ENCODE results near the gene SKP1.

DNA sequence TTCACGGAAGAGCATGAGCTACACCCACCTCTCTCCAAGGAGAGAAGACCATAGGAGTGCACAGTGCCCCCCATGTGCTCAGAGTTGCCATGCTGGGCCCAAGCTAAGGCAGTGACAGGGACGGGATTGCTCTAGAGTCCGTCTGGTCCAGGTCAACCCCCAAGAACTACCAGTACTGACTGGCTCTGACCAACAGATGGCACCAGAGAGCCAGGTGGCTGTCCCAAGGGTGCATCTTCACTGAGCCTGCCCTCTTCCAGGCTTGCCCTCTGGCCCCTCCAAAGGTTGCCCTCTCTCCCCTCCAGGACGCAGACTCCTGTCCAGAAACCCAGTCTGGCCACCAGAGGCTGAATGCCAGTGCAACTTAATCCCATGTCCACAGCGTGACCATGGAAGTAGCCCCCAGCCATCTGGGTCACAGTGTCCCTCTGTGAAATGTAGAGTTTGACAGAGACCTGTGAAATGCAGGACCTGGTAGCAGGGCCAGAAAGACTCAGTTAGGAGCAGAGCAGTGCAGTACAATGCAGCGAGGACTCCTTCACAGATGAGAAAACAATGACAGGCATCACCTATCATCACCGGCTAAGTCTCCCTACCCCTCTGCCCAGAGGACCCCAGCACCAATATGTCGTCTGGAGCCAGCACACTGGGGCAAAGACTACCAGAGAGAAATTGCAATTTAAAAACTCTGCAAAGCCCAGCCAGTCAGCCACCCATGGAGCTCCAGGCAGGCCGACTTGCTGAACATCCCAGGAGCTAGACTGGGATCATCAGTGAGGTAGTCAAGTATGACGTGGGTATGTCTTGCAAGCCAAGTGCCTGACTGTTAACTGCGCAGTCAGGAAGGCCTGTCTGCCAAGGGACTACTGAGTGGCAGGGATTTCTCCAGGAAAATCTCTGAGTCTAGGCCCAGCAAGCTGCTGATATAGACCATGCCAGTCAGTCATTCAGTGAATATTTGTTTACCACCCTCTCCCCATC lies 7.7 kb upstream of the SKP1 start:
- TF ChIP-seq, protein P1, sequence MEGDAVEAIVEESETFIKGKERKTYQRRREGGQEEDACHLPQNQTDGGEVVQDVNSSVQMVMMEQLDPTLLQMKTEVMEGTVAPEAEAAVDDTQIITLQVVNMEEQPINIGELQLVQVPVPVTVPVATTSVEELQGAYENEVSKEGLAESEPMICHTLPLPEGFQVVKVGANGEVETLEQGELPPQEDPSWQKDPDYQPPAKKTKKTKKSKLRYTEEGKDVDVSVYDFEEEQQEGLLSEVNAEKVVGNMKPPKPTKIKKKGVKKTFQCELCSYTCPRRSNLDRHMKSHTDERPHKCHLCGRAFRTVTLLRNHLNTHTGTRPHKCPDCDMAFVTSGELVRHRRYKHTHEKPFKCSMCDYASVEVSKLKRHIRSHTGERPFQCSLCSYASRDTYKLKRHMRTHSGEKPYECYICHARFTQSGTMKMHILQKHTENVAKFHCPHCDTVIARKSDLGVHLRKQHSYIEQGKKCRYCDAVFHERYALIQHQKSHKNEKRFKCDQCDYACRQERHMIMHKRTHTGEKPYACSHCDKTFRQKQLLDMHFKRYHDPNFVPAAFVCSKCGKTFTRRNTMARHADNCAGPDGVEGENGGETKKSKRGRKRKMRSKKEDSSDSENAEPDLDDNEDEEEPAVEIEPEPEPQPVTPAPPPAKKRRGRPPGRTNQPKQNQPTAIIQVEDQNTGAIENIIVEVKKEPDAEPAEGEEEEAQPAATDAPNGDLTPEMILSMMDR (IDR thresholded peaks at IDR 0.05; ENCODE audit: low read length), result peak; percentile 86
- no peak for TF ChIP-seq EZH2 (optimal IDR thresholded peaks at IDR 0.05; ENCODE audit: low read depth, low read length)
- TF ChIP-seq EZH2phosphoT487 (IDR thresholded peaks at IDR 0.05; ENCODE audit: low read length), result no peak

Data from MM.1S (cell line).